Tibial nerve (tissue), 4 donors: Measurements from ENCODE around the gene LMO7.

Experiments used
- EP300 ChIP-seq, 2 donors: sonication (generic); formaldehyde crosslinking; IDR thresholded peaks; one replicate each; pipeline ENCODE4 v1.6.1; 2017; ENCODE audit warnings: antibody characterized with exemption in 2 of 2, mild to moderate bottlenecking in 1 of 2
- POLR2A ChIP-seq, 2 donors: fragments of 450-650 bp; IDR thresholded peaks; one replicate each; pipeline ENCODE4 v1.6.1; 2017; ENCODE audit warnings: antibody characterized with exemption in 2 of 2, mild to moderate bottlenecking in 2 of 2, moderate library complexity in 2 of 2
- TF ChIP-seq, protein P1 (sequence below), 5 experiments: fragments of 200-600 bp in 3 of 5; fragments of 450-650 bp in 2 of 5; sonication (generic) in 3 of 5; IDR thresholded peaks; one replicate each; pipeline ENCODE4 v1.5.1; 2016 to 2019; ENCODE audit warnings: antibody characterized with exemption in 5 of 5, mild to moderate bottlenecking in 3 of 5, moderate library complexity in 2 of 5

DNA sequence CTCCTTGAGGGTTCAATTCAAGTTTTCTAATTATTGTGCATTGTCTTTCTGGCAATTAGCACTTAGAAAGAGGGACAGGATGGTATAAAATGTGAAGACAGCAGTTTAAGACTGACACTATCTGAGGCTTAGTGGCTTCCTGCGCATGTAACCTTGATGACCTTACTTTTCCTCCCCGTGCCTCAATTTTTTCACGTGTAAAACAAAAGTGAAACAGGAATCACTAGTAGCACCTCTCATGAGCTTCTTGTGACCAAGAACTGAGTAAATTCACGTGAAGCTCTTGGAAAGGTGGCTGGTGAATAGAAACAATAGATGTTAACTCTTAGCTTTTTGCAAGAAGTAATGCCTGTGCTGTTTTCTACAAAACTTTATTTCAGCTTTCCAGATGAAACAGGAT, 233.9 kb downstream of the LMO7 start:
- TF ChIP-seq, protein P1, sequence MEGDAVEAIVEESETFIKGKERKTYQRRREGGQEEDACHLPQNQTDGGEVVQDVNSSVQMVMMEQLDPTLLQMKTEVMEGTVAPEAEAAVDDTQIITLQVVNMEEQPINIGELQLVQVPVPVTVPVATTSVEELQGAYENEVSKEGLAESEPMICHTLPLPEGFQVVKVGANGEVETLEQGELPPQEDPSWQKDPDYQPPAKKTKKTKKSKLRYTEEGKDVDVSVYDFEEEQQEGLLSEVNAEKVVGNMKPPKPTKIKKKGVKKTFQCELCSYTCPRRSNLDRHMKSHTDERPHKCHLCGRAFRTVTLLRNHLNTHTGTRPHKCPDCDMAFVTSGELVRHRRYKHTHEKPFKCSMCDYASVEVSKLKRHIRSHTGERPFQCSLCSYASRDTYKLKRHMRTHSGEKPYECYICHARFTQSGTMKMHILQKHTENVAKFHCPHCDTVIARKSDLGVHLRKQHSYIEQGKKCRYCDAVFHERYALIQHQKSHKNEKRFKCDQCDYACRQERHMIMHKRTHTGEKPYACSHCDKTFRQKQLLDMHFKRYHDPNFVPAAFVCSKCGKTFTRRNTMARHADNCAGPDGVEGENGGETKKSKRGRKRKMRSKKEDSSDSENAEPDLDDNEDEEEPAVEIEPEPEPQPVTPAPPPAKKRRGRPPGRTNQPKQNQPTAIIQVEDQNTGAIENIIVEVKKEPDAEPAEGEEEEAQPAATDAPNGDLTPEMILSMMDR (IDR thresholded peaks at IDR 0.05): no peak
- no peak for TF ChIP-seq POLR2A (IDR thresholded peaks at IDR 0.05)
- no peak for TF ChIP-seq EP300 (IDR thresholded peaks at IDR 0.05)
